ENCODE data around the gene RNF157.

Gene RNF157

DNA sequence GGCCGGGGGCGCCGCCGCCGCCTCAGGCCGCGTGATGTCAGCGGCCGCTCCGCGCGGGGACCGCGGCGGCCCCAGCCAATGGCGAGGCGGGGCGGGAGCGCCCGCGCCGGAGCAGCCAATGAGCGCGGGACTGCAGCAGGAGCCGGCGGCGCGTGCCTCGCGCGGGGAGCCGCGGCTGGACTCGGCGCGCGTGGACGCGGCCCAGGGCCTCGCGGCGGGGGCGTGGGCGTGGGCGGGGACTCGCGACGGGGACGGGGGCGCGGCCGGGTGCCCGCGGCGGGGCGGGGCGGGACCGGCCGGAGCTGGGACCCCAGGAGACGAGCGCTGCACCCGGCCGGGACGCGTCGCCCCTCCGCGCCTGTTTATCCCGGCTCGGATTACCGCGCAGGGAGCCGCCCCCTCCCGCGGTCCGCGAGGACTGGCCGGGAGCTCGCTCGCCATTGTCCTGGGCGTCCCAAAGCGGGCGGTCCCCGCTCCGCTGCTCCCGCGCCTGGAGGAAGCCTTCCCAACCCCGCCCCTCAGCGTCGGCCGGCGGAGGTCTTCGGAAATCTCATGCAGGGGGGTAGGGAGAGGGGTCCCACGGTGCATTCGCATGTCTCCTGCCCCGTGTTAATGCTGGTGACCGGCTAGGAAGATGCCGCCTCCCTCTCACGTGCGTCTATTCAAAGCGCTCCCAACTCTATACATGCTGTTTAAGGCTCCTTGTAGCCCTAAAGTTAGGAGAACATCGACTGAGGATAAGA, at the start of gene RNF157:
Gene RNF157 (minus strand): TSS at position 33 of the 743 bp plus-strand sequence. CDS start 253 bp downstream, outside the sequence.
- DNase-seq (ENCODE audit: low spot score) = peak; percentile 93

- DNase-seq (ENCODE audit: low spot score) = no peak
Measured at GRCh38 chr17:76281573-76282371, 41.5 kb upstream of the RNF157 start.

DNA sequence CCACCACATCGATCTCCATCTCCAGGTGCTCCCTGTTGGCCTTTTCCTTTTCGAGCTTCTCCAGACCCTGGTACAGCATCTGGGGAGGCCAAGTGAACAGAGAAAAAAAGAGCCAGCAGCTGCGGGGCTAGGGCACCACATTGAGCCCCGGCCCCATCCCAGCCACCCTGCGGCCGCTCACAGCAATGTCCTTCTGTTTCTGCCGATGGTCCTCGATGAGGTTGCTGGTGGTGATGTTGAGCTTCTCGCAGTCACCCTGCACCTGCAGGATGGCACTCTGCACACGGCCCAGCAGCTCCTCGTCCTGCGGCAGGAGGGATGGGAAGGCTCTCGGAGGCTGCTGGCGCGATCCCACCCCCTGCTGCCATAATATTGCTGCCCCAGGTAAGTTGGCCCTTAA, 40.4 kb upstream of the RNF157 start:
- DNase-seq (ENCODE audit: low spot score) = no peak

- no peak for DNase-seq (ENCODE audit: low spot score)
Measured at GRCh38 chr17:76279742-76280287, 39.5 kb upstream of the RNF157 start.

GRCh38 chr17:76278952-76279741, 38.9 kb upstream of the RNF157 start:
- DNase-seq (ENCODE audit: low spot score) = peak; percentile 94

DNA sequence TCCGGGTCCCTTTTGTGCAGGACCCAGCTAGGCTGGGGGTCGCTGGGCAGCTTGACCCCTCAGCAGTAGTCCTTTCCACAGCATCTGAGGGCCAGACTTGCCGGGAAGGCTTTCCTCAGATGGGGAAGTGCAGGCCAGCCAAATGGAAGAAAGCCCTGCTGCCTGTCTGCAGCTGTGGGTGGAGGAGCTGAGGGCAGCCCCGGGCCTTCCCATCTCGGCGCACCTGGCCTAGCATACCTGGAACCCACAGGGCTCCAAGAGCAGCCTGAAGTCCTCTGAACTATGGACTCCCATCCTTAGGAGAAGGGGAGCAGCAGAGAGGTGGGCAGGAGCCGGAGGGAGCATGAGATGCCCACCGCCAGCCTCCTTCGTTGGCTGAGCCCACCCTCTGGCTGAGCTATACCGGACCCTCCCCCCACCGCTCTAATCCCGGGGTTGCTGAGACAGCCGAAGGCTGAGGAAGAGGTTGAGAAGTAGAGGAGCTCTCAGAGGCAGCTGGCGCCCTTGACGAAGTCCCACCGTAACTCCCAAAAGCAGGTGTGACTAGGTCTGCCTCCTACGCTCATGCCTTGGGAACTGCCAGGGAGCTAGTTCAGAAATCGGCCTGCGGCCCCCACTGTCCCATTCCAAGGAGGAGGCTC, 38.1 kb upstream of the RNF157 start:
- no peak for DNase-seq (ENCODE audit: low spot score)

- DNase-seq (ENCODE audit: low spot score) = no peak
Measured at GRCh38 chr17:76277300-76278267, 37.3 kb upstream of the RNF157 start.

GRCh38 chr17:76276461-76277299, 36.4 kb upstream of the RNF157 start:
- DNase-seq (ENCODE audit: low spot score) = peak; percentile 62

- DNase-seq (ENCODE audit: low spot score) = no peak
Measured at GRCh38 chr17:76276069-76276431, 35.8 kb upstream of the RNF157 start.

- DNase-seq (ENCODE audit: low spot score) = no peak
Measured at GRCh38 chr17:76275382-76276068, 35.2 kb upstream of the RNF157 start.

DNA sequence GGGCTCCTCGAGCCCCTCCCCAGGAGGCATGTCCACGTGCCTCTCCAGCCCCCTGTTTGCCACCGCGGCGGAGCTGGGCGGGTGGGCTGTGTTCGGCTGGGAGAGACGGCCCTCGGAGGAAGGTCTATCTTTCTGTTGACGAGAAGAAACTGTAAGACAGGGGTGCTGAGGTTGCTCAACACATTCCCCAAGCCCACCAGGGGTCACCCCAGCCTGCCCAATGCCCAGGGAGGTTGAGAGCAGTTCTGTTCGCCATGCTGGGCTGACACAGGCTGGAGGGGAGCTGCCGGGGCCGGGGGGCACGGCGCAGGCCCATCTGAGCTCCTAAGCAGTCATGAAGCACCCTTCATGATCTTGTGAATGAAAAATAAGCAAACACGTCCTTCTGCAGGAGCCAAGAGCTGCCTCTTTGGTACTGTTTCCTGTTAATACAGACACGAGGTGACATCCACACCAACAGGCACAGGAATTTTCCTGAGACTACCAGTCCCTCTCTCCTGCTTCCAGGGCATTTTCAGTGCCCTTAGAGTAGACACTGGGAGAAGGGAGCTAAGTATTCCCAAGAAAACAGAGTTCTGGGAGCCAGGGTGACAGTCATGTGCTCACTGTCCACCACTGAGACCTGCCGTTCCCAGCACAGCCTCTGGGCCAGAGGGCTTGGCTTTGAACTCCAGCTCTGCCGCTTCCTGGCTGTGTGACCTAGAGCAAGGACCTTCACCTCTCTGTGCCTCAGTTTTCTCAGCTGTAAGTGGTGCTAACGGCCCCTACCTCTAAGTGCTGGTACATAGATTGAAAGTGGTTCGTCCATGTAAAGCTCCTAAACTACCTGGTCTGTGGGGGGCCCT, 34.0 kb upstream of the RNF157 start:
- DNase-seq (ENCODE audit: low spot score) = no peak

GRCh38 chr17:76273445-76274111, 33.3 kb upstream of the RNF157 start:
- DNase-seq (ENCODE audit: low spot score) = no peak

- DNase-seq (ENCODE audit: low spot score) = no peak
Measured at GRCh38 chr17:76272541-76273444, 32.5 kb upstream of the RNF157 start.

GRCh38 chr17:76271669-76272540, 31.6 kb upstream of the RNF157 start:
- DNase-seq (ENCODE audit: low spot score) = no peak
